NCI-H2227 treated with DMSO at 0.1 percent for 48 hours (cell line): Measurements from ENCODE around the gene CSAG1.
"Not testable (repeated sequence)": the region's sequence is repeated elsewhere in the genome, so short reads cannot be mapped to it uniquely, and the experiment has no call there.

Source experiments
- DNase-seq: peaks from one replicate; lab custom pipeline; 2025; lab: John Stamatoyannopoulos, UW

CSAG1 gene

DNA sequence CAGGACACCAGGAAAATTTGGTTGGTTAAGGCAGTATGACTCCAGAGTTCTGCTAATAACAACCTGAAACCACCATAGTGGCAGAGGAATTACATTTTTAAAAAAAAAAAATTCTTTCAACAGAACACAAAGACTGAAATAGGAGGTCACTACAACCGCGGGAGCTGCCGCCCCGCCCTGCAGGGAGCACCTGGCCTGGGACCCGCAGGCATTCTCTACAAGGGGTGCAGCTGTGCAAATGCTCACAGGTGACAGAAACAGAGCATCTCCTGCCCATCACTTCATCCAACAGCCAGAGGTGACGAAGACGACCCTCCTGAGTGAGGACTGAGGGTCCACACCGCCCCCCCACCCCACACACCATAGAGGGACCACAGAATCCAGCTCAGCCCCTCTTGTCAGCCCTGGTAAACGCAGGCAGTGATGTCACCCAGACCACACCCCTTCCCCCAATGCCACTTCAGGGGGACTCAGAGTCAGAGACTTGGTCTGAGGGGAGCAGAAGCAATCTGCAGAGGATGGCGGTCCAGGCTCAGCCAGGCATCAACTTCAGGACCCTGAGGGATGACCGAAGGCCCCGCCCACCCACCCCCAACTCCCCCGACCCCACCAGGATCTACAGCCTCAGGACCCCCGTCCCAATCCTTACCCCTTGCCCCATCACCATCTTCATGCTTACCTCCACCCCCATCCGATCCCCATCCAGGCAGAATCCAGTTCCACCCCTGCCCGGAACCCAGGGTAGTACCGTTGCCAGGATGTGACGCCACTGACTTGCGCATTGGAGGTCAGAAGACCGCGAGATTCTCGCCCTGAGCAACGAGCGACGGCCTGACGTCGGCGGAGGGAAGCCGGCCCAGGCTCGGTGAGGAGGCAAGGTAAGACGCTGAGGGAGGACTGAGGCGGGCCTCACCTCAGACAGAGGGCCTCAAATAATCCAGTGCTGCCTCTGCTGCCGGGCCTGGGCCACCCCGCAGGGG, 35.3 kb downstream of the CSAG1 start, which contains the start of gene MAGEA3:
MAGEA3 (plus strand) TSS at position 843 of the 980 bp plus-strand sequence. CDS start 2,039 bp downstream, outside the sequence.
- not testable (repeated sequence) for DNase-seq

DNA sequence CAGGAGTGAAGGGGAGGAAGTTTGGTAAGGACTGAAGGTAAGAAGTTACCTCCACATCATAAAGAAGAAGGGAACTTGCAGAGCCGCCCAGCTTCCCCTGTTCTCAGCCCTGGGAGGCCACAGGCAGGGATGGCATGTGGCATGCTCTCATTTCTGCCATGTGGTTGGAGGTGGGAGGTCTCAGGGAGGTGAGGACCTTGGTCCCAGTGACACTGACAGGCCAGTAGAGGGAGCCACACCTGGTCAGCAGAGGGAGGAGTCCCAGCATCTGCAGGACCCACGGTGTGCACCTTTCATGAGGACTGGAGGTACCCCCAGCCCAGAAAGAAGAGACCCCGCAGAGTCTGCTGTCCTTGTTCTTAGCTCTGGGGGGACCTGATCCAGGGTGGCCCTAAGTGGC, 52.5 kb downstream of the CSAG1 start:
- DNase-seq: not testable (repeated sequence)
